Fibroblast of pulmonary artery (primary cell): ENCODE results near the gene STXBP6.

Experiments
- DNase-seq: peaks from one replicate; pipeline ENCODE4 v3.0.0-alpha.2; 2010; ENCODE audit warnings: low read depth
- H3K4me3 ChIP-seq: replicated peaks from 2 replicates; pipeline ENCODE4 v1.5.1; 2011; ENCODE audit warnings: low read depth, mild to moderate bottlenecking, control low read depth, low read length, moderate library complexity
- CTCF ChIP-seq: IDR thresholded peaks from 2 replicates; pipeline ENCODE4 v1.5.1; 2011; ENCODE audit warnings: mild to moderate bottlenecking, control low read depth, low read length, inconsistent platforms; ENCODE audit errors: missing control alignments

The STXBP6 gene

DNA sequence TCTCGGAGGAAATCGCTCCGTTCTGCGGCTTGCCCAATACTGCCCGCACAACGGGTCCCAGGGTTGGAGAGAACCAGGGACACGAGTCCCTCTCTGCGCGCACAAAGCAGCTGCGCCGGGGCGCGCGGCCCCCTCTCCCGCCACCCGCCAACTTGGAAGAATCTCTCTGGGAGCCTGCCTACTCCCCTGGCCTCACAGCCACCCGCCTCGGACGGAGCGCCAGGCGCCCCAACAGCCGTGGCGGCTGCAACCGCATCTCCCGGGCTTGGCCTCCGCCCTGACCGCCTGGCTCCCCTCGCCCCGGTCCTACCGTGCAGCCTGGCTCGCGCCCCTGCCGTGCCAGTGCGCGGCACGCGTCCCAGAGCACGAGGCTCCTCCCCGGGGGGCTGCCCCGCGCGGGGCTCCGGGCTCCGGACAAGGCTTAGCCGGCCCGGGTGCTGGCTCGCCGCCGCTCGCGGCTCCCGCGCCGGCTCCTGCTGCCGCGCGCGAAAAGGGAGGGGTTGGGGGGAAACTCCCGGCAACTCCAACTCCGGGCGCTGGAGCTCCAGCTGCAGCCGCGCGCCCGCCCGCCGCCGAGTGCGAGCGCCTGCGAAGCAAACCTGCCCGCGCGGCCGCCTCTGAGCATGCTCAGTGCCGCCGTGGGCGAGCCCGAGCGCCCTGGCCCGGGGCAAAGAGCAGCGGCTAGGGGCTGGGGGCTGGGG, at the start of gene STXBP6:
TSS of gene STXBP6 (minus strand) at position 580 of the 701 bp plus-strand sequence. CDS start 75,329 bp downstream, outside the sequence.
- H3K4me3 ChIP-seq: peak within 1 kb of the TSS; percentile 58
- TF ChIP-seq CTCF: no peak
- DNase-seq: peak; percentile 55

DNA sequence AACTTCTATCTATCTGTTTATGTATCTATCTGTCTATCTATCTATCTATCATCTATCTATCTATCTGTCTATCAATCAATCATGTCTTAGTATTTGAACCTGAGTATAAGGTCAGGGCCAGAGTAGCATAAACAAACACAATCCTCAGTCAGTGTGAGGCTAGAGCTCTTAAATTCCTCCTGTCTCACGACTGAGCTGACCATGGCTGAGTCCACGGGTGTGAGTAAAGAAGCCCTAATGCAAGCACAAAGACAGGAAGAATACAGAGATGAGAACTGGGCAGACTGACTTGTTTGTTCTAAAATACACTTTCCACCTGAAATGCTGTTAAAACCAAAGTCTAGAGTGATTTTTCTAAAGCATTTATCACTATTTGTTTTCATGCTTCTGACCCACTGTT, 47.2 kb upstream of the STXBP6 start:
- TF ChIP-seq CTCF: no peak
- H3K4me3 ChIP-seq: no peak overlapping the region
- DNase-seq: no peak

GRCh38 chr14:25095736-25096437, 45.9 kb upstream of the STXBP6 start:
- peak; percentile 13 for DNase-seq
- H3K4me3 ChIP-seq: no peak overlapping the region
- no peak for TF ChIP-seq CTCF

GRCh38 chr14:25094171-25094907, 44.4 kb upstream of the STXBP6 start:
- no peak for TF ChIP-seq CTCF
- no peak for DNase-seq
- H3K4me3 ChIP-seq: no peak overlapping the region

DNA sequence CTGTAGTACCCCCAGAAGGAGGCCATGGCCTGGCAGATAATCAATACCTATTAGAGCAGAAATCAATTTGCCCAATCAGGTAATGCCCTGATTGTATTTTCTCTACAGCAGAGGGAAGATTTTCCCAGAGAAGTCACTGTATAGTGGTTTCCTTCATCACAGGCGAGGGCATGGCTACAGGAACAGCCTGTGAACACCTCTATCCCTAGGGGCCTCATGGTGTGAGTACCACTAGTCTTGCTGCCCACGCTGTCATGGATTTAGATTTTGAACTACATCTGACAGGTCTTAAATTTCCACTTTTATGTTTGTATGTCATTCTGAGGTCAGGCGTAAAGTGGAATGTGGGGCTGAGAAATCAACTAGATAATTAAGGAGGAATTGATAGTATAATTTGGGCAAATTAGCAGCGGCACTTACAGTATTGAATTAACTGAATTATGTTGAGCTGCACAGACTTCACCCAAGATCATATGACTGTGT, 42.4 kb upstream of the STXBP6 start:
- no peak for TF ChIP-seq CTCF
- no peak for DNase-seq
- H3K4me3 ChIP-seq: no peak overlapping the region

GRCh38 chr14:25090716-25091454, 40.9 kb upstream of the STXBP6 start:
- no peak for TF ChIP-seq CTCF
- peak; percentile 67 for DNase-seq
- no peak overlapping the region for H3K4me3 ChIP-seq
